Kidney epithelial cell (primary cell): ENCODE measurements around the gene ROPN1L. TPM values are rescaled to one million over a fixed set of nuclear protein-coding genes. Genes with fewer than 3 reads are reported as not detected.
A peak's percentile ranks its signal among the peaks of the same experiment; 100 is the strongest.

Experiments used
- DNase-seq: peaks from one replicate; pipeline ENCODE4 v3.0.0-alpha.2; 2010; ENCODE audit warnings: low read depth
- H3K27me3 ChIP-seq: 2 replicates; pipeline ENCODE4 v1.6.0; 2011; ENCODE audit warnings: low read length; ENCODE audit not compliant: control insufficient read depth, insufficient read depth
- H3K36me3 ChIP-seq: 2 replicates; pipeline ENCODE4 v1.5.1; 2011; ENCODE audit warnings: low read length; ENCODE audit not compliant: control insufficient read depth, insufficient read depth
- H3K4me3 ChIP-seq: 2 replicates; pipeline ENCODE4 v1.5.1; 2011; ENCODE audit warnings: low read depth, mild to moderate bottlenecking, control low read depth, low read length
- CTCF ChIP-seq: IDR thresholded peaks from 2 replicates; pipeline ENCODE4 v1.5.1; 2011; ENCODE audit warnings: mild to moderate bottlenecking, moderate library complexity, low read length, control low read depth, inconsistent platforms; ENCODE audit not compliant: insufficient read depth, poor library complexity, severe bottlenecking
- total RNA-seq: library from RNA; depleted of rRNA; stranded (reverse); fragments of >200 nt; gene quantifications from 2 replicates; pipeline ENCODE4 v1.2.3, GENCODE V29; 2015

Gene ROPN1L
- total RNA-seq, 1 donor from 2014 or later = 0.21 TPM

- no peaks in the 10 kb centered on the region for H3K27me3 ChIP-seq
- no peak for DNase-seq
- no peak overlapping the region for H3K4me3 ChIP-seq
- no peak for TF ChIP-seq CTCF
- H3K36me3 ChIP-seq = no peaks in the 10 kb centered on the region
These were observed 21.9 kb downstream of the ROPN1L start for GRCh38 chr5:10463566-10463965.

GRCh38 chr5:10464173-10464572 lies 22.5 kb downstream of the ROPN1L start:
- Histone ChIP-seq H3K27me3 (no peaks in the 10 kb centered on the region), H3K4me3 (no peak overlapping the region), H3K36me3 (no peaks in the 10 kb centered on the region)
- TF ChIP-seq CTCF = no peak
- no peak for DNase-seq

GRCh38 chr5:10465726-10466125 lies 24.0 kb downstream of the ROPN1L start:
- H3K4me3 ChIP-seq = no peak overlapping the region
- H3K36me3 ChIP-seq = no peaks in the 10 kb centered on the region
- H3K27me3 ChIP-seq = no peaks in the 10 kb centered on the region
- no peak for DNase-seq
- no peak for TF ChIP-seq CTCF

- no peak for DNase-seq
- Histone ChIP-seq H3K36me3 (no peaks in the 10 kb centered on the region), H3K27me3 (no peaks in the 10 kb centered on the region), H3K4me3 (no peak overlapping the region)
- no peak for TF ChIP-seq CTCF
These were observed 24.9 kb downstream of the ROPN1L start for GRCh38 chr5:10466446-10467073.

- Histone ChIP-seq H3K36me3 (no peaks in the 10 kb centered on the region), H3K27me3 (no peaks in the 10 kb centered on the region), H3K4me3 (no peak overlapping the region)
- no peak for TF ChIP-seq CTCF
- DNase-seq = peak; percentile 62
These were observed 25.9 kb downstream of the ROPN1L start for GRCh38 chr5:10467281-10468198.
